Eye (tissue), 1 donor: ENCODE measurements around the gene TET1.
"Not testable (repeated sequence)": the region's sequence is repeated elsewhere in the genome, so short reads cannot be mapped to it uniquely, and the experiment has no call there.

Experiments
- DNase-seq: peaks from one replicate; pipeline ENCODE4 v3.0.0-alpha.2; 2015

The TET1 gene

GRCh38 chr10:68560186-68560942, at the start of gene TET1:
Gene TET1 (plus strand): TSS chr10:68560337. CDS start chr10:68572339, 12,002 bp downstream.
- peak; percentile 95 for DNase-seq

- not testable (repeated sequence) for DNase-seq
Observed at GRCh38 chr10:68516216-68516615, 43.9 kb upstream of the TET1 start.

- DNase-seq = no peak
Observed at GRCh38 chr10:68516766-68517165, 43.4 kb upstream of the TET1 start.

- DNase-seq = no peak
Observed at GRCh38 chr10:68517188-68517587, 42.9 kb upstream of the TET1 start.

GRCh38 chr10:68518609-68519008, 41.5 kb upstream of the TET1 start:
- not testable (repeated sequence) for DNase-seq

GRCh38 chr10:68525490-68526038, 34.6 kb upstream of the TET1 start:
- not testable (repeated sequence) for DNase-seq

- DNase-seq = no peak
Observed at GRCh38 chr10:68526634-68527307, 33.4 kb upstream of the TET1 start.

GRCh38 chr10:68536973-68537372, 23.2 kb upstream of the TET1 start:
- no peak for DNase-seq

GRCh38 chr10:68537796-68538195, 22.3 kb upstream of the TET1 start:
- no peak for DNase-seq

- DNase-seq = no peak
Observed at GRCh38 chr10:68543004-68543918, 16.9 kb upstream of the TET1 start.

GRCh38 chr10:68550747-68551411, 9.3 kb upstream of the TET1 start:
- peak; percentile 90 for DNase-seq

GRCh38 chr10:68553138-68553537, 7.0 kb upstream of the TET1 start:
- DNase-seq = no peak

- no peak for DNase-seq
Observed at GRCh38 chr10:68553599-68553998, 6.5 kb upstream of the TET1 start.

GRCh38 chr10:68558478-68558877, 1.7 kb upstream of the TET1 start:
- no peak for DNase-seq

GRCh38 chr10:68559251-68559650, 886 bp upstream of the TET1 start:
- DNase-seq = no peak

- DNase-seq = no peak
Observed at GRCh38 chr10:68559841-68560185, 324 bp upstream of the TET1 start.

- peak; percentile 76 for DNase-seq
Observed at GRCh38 chr10:68560943-68561864, 1.1 kb downstream of the TET1 start.

- no peak for DNase-seq
Observed at GRCh38 chr10:68561865-68562649, 1.9 kb downstream of the TET1 start.

- peak; percentile 76 for DNase-seq
Observed at GRCh38 chr10:68562661-68563570, 2.8 kb downstream of the TET1 start.
